GM12878 (cell line): Measurements from ENCODE around the gene EP400. TPM values are rescaled to one million over a fixed set of nuclear protein-coding genes. Genes with fewer than 3 reads are reported as not detected.

ENCODE experiments used
- ATAC-seq: fragments of 200-7000 bp; cut with Tn5 transposase; 3 replicates; pipeline ENCODE4 v1.9.1; 2020; ENCODE audit warnings: mild to moderate bottlenecking, moderate library complexity
- BruUV-seq: library from RNA; stranded (reverse); fragments of 400-500 nt; replicated peaks from 2 replicates; lab custom pipeline; 2021; lab: Mats Ljungman, UMichigan
- CTCF ChIA-PET: fragments of 300-600 bp; sonication (Branson Sonifier 250); formaldehyde crosslinking; extraction: SDS; loops from one replicate; lab custom pipeline; 2021; ENCODE audit warnings: inconsistent platforms; lab: Yijun Ruan, JAX
- POLR2A ChIA-PET: fragments of 350-600 bp; formaldehyde crosslinking; extraction: SDS; loops from one replicate; lab custom pipeline; 2021; ENCODE audit warnings: inconsistent platforms; lab: Charles Lee
- RAD21 ChIA-PET: fragments of 300-600 bp; sonication (Branson Sonifier 250); formaldehyde crosslinking; loops from one replicate; lab custom pipeline; 2023; ENCODE audit warnings: antibody characterized with exemption; ENCODE audit not compliant: unreplicated experiment; lab: Charles Lee
- SMC1A ChIA-PET: fragments of 300-600 bp; sonication (Branson Sonifier 250); formaldehyde crosslinking; loops from one replicate; lab custom pipeline; 2023; ENCODE audit not compliant: unreplicated experiment, uncharacterized antibody; lab: Charles Lee
- DNase-seq: peaks from one replicate; pipeline ENCODE4 v3.0.0-alpha.2; 2011; ENCODE audit warnings: low read depth, low spot score
- FAIRE-seq: peaks from 3 replicates; lab custom pipeline; 2011; peaks lifted over from hg19 to GRCh38; lab: Jason Lieb, UNC
- H2AFZ ChIP-seq: 2 replicates; pipeline ENCODE4 v1.6.0; 2011; ENCODE audit warnings: low read depth, low read length, control low read depth; ENCODE audit not compliant: control insufficient read depth
- H3K27ac ChIP-seq: 2 replicates; pipeline ENCODE4 v1.5.1; 2011; ENCODE audit warnings: control low read depth; ENCODE audit not compliant: control insufficient read depth, insufficient read depth
- H3K27me3 ChIP-seq, 2 experiments: replicated peaks in 1 of 2; 2 replicates each; pipeline versions ENCODE4 v1.6.0 to v1.6.1; 2011; ENCODE audit warnings: low read length in 1 of 2; ENCODE audit not compliant: control insufficient read depth in 2 of 2, insufficient read depth in 2 of 2
- H3K36me3 ChIP-seq, 2 experiments: 2 replicates each; pipeline ENCODE4 v1.5.1; 2011; ENCODE audit warnings: low read length in 1 of 2; ENCODE audit not compliant: control insufficient read depth in 2 of 2, insufficient read depth in 2 of 2
- H3K4me1 ChIP-seq: 2 replicates; pipeline ENCODE4 v1.6.1; 2011; ENCODE audit warnings: mild to moderate bottlenecking, low read length, moderate library complexity, mixed read lengths; ENCODE audit not compliant: control insufficient read depth, insufficient read depth
- H3K4me2 ChIP-seq: 2 replicates; pipeline ENCODE4 v1.6.0; 2011; ENCODE audit warnings: control low read depth; ENCODE audit not compliant: control insufficient read depth, insufficient read depth
- H3K4me3 ChIP-seq: fragments of 200-600 bp; sonication (generic); 2 replicates; pipeline ENCODE4 v1.5.1; 2016
- H3K79me2 ChIP-seq: 2 replicates; pipeline ENCODE4 v1.6.0; 2011; ENCODE audit warnings: low read length; ENCODE audit not compliant: control insufficient read depth, insufficient read depth
- H3K9ac ChIP-seq: 2 replicates; pipeline ENCODE4 v1.8.0; 2011; ENCODE audit warnings: low read length, control low read depth, mixed read lengths; ENCODE audit not compliant: control insufficient read depth, insufficient read depth
- H3K9me3 ChIP-seq: replicated peaks from 3 replicates; pipeline ENCODE4 v1.5.1; 2011; ENCODE audit warnings: mild to moderate bottlenecking, low read length; ENCODE audit not compliant: control insufficient read depth, insufficient read depth
- H4K20me1 ChIP-seq: 2 replicates; pipeline ENCODE4 v1.6.0; 2011; ENCODE audit not compliant: control insufficient read depth, insufficient read depth
- EP300 ChIP-seq, 2 experiments: fragments of 150-350 bp in 1 of 2; IDR thresholded peaks; 2 replicates each; pipeline ENCODE4 v1.6.1; 2011 to 2012; ENCODE audit warnings: low read depth in 2 of 2, low read length in 2 of 2, borderline replicate concordance in 1 of 2, improper control_type of control experiment in 1 of 2, inconsistent platforms in 1 of 2; ENCODE audit not compliant: control insufficient read depth in 1 of 2
- FOS ChIP-seq: IDR thresholded peaks from 3 replicates; pipeline ENCODE4 v1.6.1; 2011; ENCODE audit warnings: borderline replicate concordance; ENCODE audit not compliant: insufficient read length; ENCODE audit errors: extremely low read depth
- RELA ChIP-seq: fragments of 450-650 bp; IDR thresholded peaks from 2 replicates; pipeline ENCODE4 v1.8.0; 2014; ENCODE audit warnings: borderline replicate concordance; ENCODE audit not compliant: partially characterized antibody
- SMAD1 ChIP-seq: fragments of 450-650 bp; IDR thresholded peaks from 2 replicates; pipeline ENCODE4 v1.6.1; 2018; ENCODE audit warnings: mild to moderate bottlenecking, low read depth; ENCODE audit not compliant: partially characterized antibody
- USF1 ChIP-seq: IDR thresholded peaks from 2 replicates; pipeline ENCODE4 v1.6.1; 2011; ENCODE audit warnings: borderline replicate concordance, low read depth, mild to moderate bottlenecking, moderate library complexity, mixed read lengths, low read length; ENCODE audit not compliant: insufficient read depth; ENCODE audit errors: extremely low read length
- ZNF207 ChIP-seq: fragments of 450-650 bp; IDR thresholded peaks from 2 replicates; pipeline ENCODE4 v1.6.1; 2014; ENCODE audit warnings: antibody characterized with exemption, mild to moderate bottlenecking, borderline replicate concordance
- ZNF622 ChIP-seq: fragments of 450-650 bp; IDR thresholded peaks from 2 replicates; pipeline ENCODE4 v1.6.1; 2017; ENCODE audit warnings: mild to moderate bottlenecking, inconsistent platforms
- WGBS: methylation state at CpG from one replicate; pipeline ENCODE4 v1.1.6; 2016; ENCODE audit warnings: low lambda C conversion rate; ENCODE audit not compliant: insufficient replicate concordance, insufficient coverage; ENCODE audit errors: missing lambda C conversion rate; 5-methylcytosine and 5-hydroxymethylcytosine counted together
- in situ Hi-C: fragments of 300-500 bp; cut with MboI; formaldehyde crosslinking; loops from 9 replicates; pipeline ENCODE4 v1.14.3; 2018; ENCODE audit warnings: mixed read lengths
- intact Hi-C: fragments of 100-400 bp; cut with micrococcal nuclease; formaldehyde crosslinking; loops from one replicate; pipeline ENCODE4 v1.14.2; 2022; ENCODE audit not compliant: unreplicated experiment
- polyA plus RNA-seq, 11 experiments: library from polyadenylated mRNA; depleted of rRNA in 4 of 11; unstranded in 6 of 11; stranded (reverse) in 5 of 11; fragments of >200 nt; fragmentation: Nextera tagmentation in 4 of 11; fragmentation: Illumina TruSeq in 1 of 11; extraction: Ambion mirVana in 4 of 11; extraction: Trizol in 1 of 11; gene quantifications; 1 replicate in 1 of 11; 2 replicates in 10 of 11; pipeline versions ENCODE4 v1.2.1 to v1.2.3, GENCODE V29; 2011 to 2016; ENCODE audit warnings: inconsistent platforms in 2 of 11, missing spikeins in 2 of 11, low read depth in 1 of 11
- total RNA-seq, 4 experiments: library from RNA; depleted of rRNA in 3 of 4; stranded (reverse); fragments of >200 nt in 3 of 4; fragmentation: Illumina TruSeq in 1 of 4; extraction: Trizol in 1 of 4; gene quantifications; 2 replicates each; pipeline versions ENCODE4 v1.2.1 to v1.2.3, GENCODE V29; 2013 to 2021
- TF ChIP-seq, protein P1 (sequence below): fragments of 450-650 bp; conservative IDR thresholded peaks from 2 replicates; pipeline ENCODE4 v1.6.1; 2017; ENCODE audit warnings: mild to moderate bottlenecking, moderate library complexity
- TF ChIP-seq, protein P2 (sequence below): fragments of 450-650 bp; IDR thresholded peaks from 2 replicates; pipeline ENCODE4 v1.6.1; 2017; ENCODE audit warnings: mild to moderate bottlenecking

EP400 gene
- total and polyA plus RNA-seq, 10 of the 15 experiments (the other 5 are each of a cell fraction or from before 2014, with no cell fraction given): 3.8 to 44.2 (median 8.4) TPM

DNA sequence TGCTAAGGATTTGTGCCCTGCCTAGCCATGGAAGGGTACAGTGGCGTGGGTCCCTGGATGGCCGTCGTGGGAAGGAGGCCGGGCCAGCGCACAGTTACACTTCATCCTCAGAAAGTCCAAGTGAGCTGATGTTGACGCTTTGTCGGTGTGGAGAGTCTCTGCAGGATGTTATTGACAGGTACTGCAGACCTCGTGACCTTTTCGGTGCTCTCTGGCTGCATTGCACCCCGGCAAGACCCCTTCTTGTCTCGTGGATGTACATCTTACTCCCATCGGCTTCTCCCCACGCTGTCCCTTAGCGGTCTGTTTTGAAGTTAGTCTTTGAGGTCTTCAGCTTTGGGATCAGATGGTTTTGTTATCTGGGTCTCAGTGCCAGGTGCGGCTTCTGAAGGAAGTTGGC, 78.4 kb downstream of the EP400 start:
- ATAC-seq (no peak), DNase-seq (no peak), FAIRE-seq (no peak)
- intact Hi-C loops: no loop called here
- RAD21 ChIA-PET: no interaction called here
- CTCF ChIA-PET: no interaction called here
- Histone ChIP-seq H3K9ac (no peak overlapping the region), H3K79me2 (no peaks in the 10 kb centered on the region), H3K36me3 (peaks cover 27 to 34% of the 10 kb centered on the region in 2 experiments), H2AFZ (no peak overlapping the region), H3K27me3 (no peaks in the 10 kb centered on the region), H3K4me3 (no peak overlapping the region), H3K4me1 (no peaks in the 10 kb centered on the region), H3K27ac (no peak overlapping the region), H3K9me3 (no peaks in the 10 kb centered on the region), H3K4me2 (no peak overlapping the region), H4K20me1 (no peaks in the 10 kb centered on the region; the same call in 1 of the 2 replicates)
- in situ Hi-C loops: no loop called here
- BruUV-seq: no TSS peak
- SMC1A ChIA-PET: no interaction called here
- 98% methylated on average over 15 of the region's 15 CpGs for WGBS
- POLR2A ChIA-PET: no interaction called here
- no peak for TF ChIP-seq SMAD1
- TF ChIP-seq, protein P1, sequence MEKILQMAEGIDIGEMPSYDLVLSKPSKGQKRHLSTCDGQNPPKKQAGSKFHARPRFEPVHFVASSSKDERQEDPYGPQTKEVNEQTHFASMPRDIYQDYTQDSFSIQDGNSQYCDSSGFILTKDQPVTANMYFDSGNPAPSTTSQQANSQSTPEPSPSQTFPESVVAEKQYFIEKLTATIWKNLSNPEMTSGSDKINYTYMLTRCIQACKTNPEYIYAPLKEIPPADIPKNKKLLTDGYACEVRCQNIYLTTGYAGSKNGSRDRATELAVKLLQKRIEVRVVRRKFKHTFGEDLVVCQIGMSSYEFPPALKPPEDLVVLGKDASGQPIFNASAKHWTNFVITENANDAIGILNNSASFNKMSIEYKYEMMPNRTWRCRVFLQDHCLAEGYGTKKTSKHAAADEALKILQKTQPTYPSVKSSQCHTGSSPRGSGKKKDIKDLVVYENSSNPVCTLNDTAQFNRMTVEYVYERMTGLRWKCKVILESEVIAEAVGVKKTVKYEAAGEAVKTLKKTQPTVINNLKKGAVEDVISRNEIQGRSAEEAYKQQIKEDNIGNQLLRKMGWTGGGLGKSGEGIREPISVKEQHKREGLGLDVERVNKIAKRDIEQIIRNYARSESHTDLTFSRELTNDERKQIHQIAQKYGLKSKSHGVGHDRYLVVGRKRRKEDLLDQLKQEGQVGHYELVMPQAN: no peak
- no peak for TF ChIP-seq ZNF622
- TF ChIP-seq, protein P2, sequence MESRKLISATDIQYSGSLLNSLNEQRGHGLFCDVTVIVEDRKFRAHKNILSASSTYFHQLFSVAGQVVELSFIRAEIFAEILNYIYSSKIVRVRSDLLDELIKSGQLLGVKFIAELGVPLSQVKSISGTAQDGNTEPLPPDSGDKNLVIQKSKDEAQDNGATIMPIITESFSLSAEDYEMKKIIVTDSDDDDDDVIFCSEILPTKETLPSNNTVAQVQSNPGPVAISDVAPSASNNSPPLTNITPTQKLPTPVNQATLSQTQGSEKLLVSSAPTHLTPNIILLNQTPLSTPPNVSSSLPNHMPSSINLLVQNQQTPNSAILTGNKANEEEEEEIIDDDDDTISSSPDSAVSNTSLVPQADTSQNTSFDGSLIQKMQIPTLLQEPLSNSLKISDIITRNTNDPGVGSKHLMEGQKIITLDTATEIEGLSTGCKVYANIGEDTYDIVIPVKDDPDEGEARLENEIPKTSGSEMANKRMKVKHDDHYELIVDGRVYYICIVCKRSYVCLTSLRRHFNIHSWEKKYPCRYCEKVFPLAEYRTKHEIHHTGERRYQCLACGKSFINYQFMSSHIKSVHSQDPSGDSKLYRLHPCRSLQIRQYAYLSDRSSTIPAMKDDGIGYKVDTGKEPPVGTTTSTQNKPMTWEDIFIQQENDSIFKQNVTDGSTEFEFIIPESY: no peak
- no peak for TF ChIP-seq RELA
- TF ChIP-seq ZNF207: no peak
- no peak for TF ChIP-seq FOS
- TF ChIP-seq USF1: no peak
- TF ChIP-seq EP300 (IDR thresholded peaks at IDR 0.05; ENCODE audit: borderline replicate concordance in 1 of 2, control insufficient read depth in 1 of 2, low read depth in 2 of 2, low read length in 2 of 2): no peak
